WTC11 (cell line): Measurements from ENCODE around the gene CFAP53. TPM values are rescaled to one million over a fixed set of nuclear protein-coding genes. Genes with fewer than 3 reads are reported as not detected.

Source experiments
- ATAC-seq: fragments of 200-7000 bp; cut with Tn5 transposase; 2 replicates; pipeline ENCODE4 v1.10.0; 2021; ENCODE audit warnings: mild to moderate bottlenecking, moderate library complexity
- CTCF ChIA-PET: fragments of 300-600 bp; sonication (Branson Sonifier 250); formaldehyde crosslinking; loops from one replicate; lab custom pipeline; 2021; ENCODE audit warnings: antibody characterized with exemption; lab: Charles Lee
- POLR2A ChIA-PET: fragments of 350-600 bp; sonication (Branson Sonifier 250); formaldehyde crosslinking; loops from one replicate; lab custom pipeline; 2021; ENCODE audit warnings: antibody characterized with exemption; lab: Charles Lee
- DNase-seq: peaks from one replicate; pipeline ENCODE4 v3.0.0; 2021; ENCODE audit warnings: low spot score
- H3K27ac Mint-ChIP-seq: 2 replicates; pipeline ENCODE4 v1.8.0; 2021; ENCODE audit warnings: mixed read lengths
- H3K27me3 Mint-ChIP-seq: 2 replicates; pipeline ENCODE4 v1.8.0; 2021; ENCODE audit warnings: low read depth, mild to moderate bottlenecking, moderate library complexity, mixed read lengths
- H3K36me3 Mint-ChIP-seq: 2 replicates; pipeline ENCODE4 v1.8.0; 2021; ENCODE audit warnings: mixed read lengths
- H3K4me1 Mint-ChIP-seq: 2 replicates; pipeline ENCODE4 v1.8.0; 2022; ENCODE audit warnings: mixed read lengths
- H3K4me3 Mint-ChIP-seq: 2 replicates; pipeline ENCODE4 v1.8.0; 2021; ENCODE audit warnings: mild to moderate bottlenecking, moderate library complexity, mixed read lengths
- H3K9me3 Mint-ChIP-seq: 2 replicates; pipeline ENCODE4 v1.8.0; 2021; ENCODE audit warnings: mixed read lengths
- CREM ChIP-seq: sonication (generic); formaldehyde crosslinking; IDR thresholded peaks from 2 replicates; pipeline ENCODE4 v1.8.1; 2022; ENCODE audit warnings: mild to moderate bottlenecking, missing genetic modification reagents, moderate library complexity
- ETV6 ChIP-seq: sonication (generic); formaldehyde crosslinking; IDR thresholded peaks from 2 replicates; pipeline ENCODE4 v1.8.1; 2022; ENCODE audit warnings: mild to moderate bottlenecking, missing genetic modification reagents
- FOXP1 ChIP-seq: sonication (generic); formaldehyde crosslinking; IDR thresholded peaks from 2 replicates; pipeline ENCODE4 v1.8.0; 2022; ENCODE audit warnings: missing genetic modification reagents, mild to moderate bottlenecking, moderate library complexity, borderline replicate concordance
- NR2C2 ChIP-seq: sonication (generic); formaldehyde crosslinking; IDR thresholded peaks from 2 replicates; pipeline ENCODE4 v1.8.0; 2022; ENCODE audit warnings: mild to moderate bottlenecking, missing genetic modification reagents
- NR3C1 ChIP-seq: sonication (generic); formaldehyde crosslinking; conservative IDR thresholded peaks from 2 replicates; pipeline ENCODE4 v1.8.1; 2023; ENCODE audit warnings: low read depth, mild to moderate bottlenecking, missing genetic modification reagents
- RELA ChIP-seq: sonication (generic); formaldehyde crosslinking; IDR thresholded peaks from 2 replicates; pipeline ENCODE4 v1.8.1; 2022; ENCODE audit warnings: missing genetic modification reagents, mild to moderate bottlenecking, borderline replicate concordance
- TCF7 ChIP-seq: sonication (generic); formaldehyde crosslinking; IDR thresholded peaks from 2 replicates; pipeline ENCODE4 v1.8.0; 2022; ENCODE audit warnings: mild to moderate bottlenecking, low read depth, missing genetic modification reagents, moderate library complexity
- ZNF317 ChIP-seq: sonication (generic); formaldehyde crosslinking; IDR thresholded peaks from 2 replicates; pipeline ENCODE4 v1.8.1; 2023; ENCODE audit warnings: low read depth, mild to moderate bottlenecking, moderate library complexity, missing genetic modification reagents, borderline replicate concordance
- ZNF396 ChIP-seq: fragments of 250-450 bp; sonication (Bioruptor Pico); IDR thresholded peaks from 2 replicates; pipeline ENCODE4 v1.8.0; 2021; ENCODE audit warnings: mild to moderate bottlenecking, moderate library complexity, borderline replicate concordance
- ZNF423 ChIP-seq: fragments of 250-450 bp; sonication (Bioruptor Pico); IDR thresholded peaks from 2 replicates; pipeline ENCODE4 v2.1.2; 2022; ENCODE audit warnings: mild to moderate bottlenecking, moderate library complexity
- total RNA-seq: library from RNA; stranded (reverse); gene quantifications from 3 replicates; pipeline ENCODE4 v1.2.3, GENCODE V29; 2021
- TF ChIP-seq, protein P1 (sequence below): sonication (generic); formaldehyde crosslinking; IDR thresholded peaks from 2 replicates; pipeline ENCODE4 v1.8.0; 2023; ENCODE audit warnings: missing genetic modification reagents
- TF ChIP-seq, protein P2 (sequence below): fragments of 250-450 bp; sonication (Bioruptor Pico); IDR thresholded peaks from 2 replicates; pipeline ENCODE4 v1.9.0; 2021; ENCODE audit warnings: moderate library complexity, mild to moderate bottlenecking, inconsistent platforms, borderline replicate concordance
- TF ChIP-seq, protein P3 (sequence below): sonication (generic); formaldehyde crosslinking; IDR thresholded peaks from 2 replicates; pipeline ENCODE4 v1.8.1; 2023; ENCODE audit warnings: mild to moderate bottlenecking, moderate library complexity, missing genetic modification reagents
- TF ChIP-seq, protein P4 (sequence below): sonication (generic); formaldehyde crosslinking; IDR thresholded peaks from 2 replicates; pipeline ENCODE4 v1.8.1; 2022; ENCODE audit warnings: mild to moderate bottlenecking, moderate library complexity, missing genetic modification reagents
- TF ChIP-seq, protein P5 (sequence below): sonication (generic); formaldehyde crosslinking; IDR thresholded peaks from 2 replicates; pipeline ENCODE4 v1.8.1; 2023; ENCODE audit warnings: mild to moderate bottlenecking, missing genetic modification reagents, borderline replicate concordance
- TF ChIP-seq, protein P6 (sequence below): sonication (generic); formaldehyde crosslinking; IDR thresholded peaks from 2 replicates; pipeline ENCODE4 v1.8.0; 2022; ENCODE audit warnings: missing genetic modification reagents
- TF ChIP-seq, protein P7 (sequence below): sonication (generic); formaldehyde crosslinking; IDR thresholded peaks from 2 replicates; pipeline ENCODE4 v1.8.0; 2023; ENCODE audit warnings: mild to moderate bottlenecking, missing genetic modification reagents
- TF ChIP-seq, protein P8 (sequence below): sonication (generic); formaldehyde crosslinking; IDR thresholded peaks from 2 replicates; pipeline ENCODE4 v1.8.1; 2022; ENCODE audit warnings: low read depth, mild to moderate bottlenecking, moderate library complexity, missing genetic modification reagents, borderline replicate concordance
- TF ChIP-seq, protein P9 (sequence below): fragments of 250-450 bp; sonication (Bioruptor Pico); conservative IDR thresholded peaks from 2 replicates; pipeline ENCODE4 v1.9.0; 2021; ENCODE audit warnings: mild to moderate bottlenecking

Gene CFAP53
- total RNA-seq, 1 experiment from 2014 or later: 0.26 TPM

DNA sequence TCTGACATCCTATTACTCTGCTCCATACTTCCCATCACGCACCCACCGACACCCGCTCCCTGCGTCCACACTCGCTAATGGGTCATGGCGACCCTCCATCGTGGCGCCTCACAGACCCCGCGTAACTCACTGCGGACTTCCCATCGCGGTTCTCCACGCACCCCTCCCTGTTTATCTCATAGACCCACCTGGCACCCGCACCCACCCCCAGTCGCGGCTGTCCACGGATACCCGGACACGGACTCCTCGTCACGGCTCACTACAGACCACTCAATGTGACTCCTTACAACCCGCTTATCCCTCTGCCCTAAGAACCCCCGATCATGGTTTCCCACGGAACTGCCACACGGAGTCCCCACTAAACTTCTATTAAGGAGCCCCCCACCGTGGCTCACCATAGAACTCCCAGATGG lies 20.7 kb upstream of the CFAP53 start:
- H3K27ac Mint-ChIP-seq: peak overlapping the region; percentile 87
- ATAC-seq (no peak), DNase-seq (no peak)
- CTCF ChIA-PET: no interaction called here
- peaks cover 37% of the 10 kb centered on the region for H3K36me3 Mint-ChIP-seq
- peaks cover 14% of the 10 kb centered on the region for H3K4me1 Mint-ChIP-seq
- no peaks in the 10 kb centered on the region for H3K9me3 Mint-ChIP-seq
- no peaks in the 10 kb centered on the region for H3K27me3 Mint-ChIP-seq
- POLR2A ChIA-PET: no interaction called here
- H3K4me3 Mint-ChIP-seq: peak overlapping the region; percentile 98
- TF ChIP-seq, protein P1, sequence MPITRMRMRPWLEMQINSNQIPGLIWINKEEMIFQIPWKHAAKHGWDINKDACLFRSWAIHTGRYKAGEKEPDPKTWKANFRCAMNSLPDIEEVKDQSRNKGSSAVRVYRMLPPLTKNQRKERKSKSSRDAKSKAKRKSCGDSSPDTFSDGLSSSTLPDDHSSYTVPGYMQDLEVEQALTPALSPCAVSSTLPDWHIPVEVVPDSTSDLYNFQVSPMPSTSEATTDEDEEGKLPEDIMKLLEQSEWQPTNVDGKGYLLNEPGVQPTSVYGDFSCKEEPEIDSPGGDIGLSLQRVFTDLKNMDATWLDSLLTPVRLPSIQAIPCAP: no peak
- TF ChIP-seq ETV6 (CRISPR knock-in tag) (no peak), TCF7 (CRISPR knock-in tag) (no peak), RELA (CRISPR knock-in tag) (no peak), ZNF396 (CRISPR knock-in tag) (no peak), NR3C1 (CRISPR knock-in tag) (no peak), ZNF423 (no peak), ZNF317 (CRISPR knock-in tag) (no peak), FOXP1 (no peak), NR2C2 (CRISPR knock-in tag) (no peak), CREM (CRISPR knock-in tag) (no peak)
- TF ChIP-seq, protein P2, sequence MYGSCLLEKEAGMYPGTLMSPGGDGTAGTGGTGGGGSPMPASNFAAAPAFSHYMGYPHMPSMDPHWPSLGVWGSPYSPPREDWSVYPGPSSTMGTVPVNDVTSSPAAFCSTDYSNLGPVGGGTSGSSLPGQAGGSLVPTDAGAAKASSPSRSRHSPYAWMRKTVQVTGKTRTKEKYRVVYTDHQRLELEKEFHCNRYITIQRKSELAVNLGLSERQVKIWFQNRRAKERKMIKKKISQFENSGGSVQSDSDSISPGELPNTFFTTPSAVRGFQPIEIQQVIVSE (CRISPR knock-in tag): no peak
- TF ChIP-seq, protein P3, sequence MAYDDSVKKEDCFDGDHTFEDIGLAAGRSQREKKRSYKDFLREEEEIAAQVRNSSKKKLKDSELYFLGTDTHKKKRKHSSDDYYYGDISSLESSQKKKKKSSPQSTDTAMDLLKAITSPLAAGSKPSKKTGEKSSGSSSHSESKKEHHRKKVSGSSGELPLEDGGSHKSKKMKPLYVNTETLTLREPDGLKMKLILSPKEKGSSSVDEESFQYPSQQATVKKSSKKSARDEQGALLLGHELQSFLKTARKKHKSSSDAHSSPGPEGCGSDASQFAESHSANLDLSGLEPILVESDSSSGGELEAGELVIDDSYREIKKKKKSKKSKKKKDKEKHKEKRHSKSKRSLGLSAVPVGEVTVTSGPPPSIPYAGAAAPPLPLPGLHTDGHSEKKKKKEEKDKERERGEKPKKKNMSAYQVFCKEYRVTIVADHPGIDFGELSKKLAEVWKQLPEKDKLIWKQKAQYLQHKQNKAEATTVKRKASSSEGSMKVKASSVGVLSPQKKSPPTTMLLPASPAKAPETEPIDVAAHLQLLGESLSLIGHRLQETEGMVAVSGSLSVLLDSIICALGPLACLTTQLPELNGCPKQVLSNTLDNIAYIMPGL (CRISPR knock-in tag): no peak
- TF ChIP-seq, protein P4, sequence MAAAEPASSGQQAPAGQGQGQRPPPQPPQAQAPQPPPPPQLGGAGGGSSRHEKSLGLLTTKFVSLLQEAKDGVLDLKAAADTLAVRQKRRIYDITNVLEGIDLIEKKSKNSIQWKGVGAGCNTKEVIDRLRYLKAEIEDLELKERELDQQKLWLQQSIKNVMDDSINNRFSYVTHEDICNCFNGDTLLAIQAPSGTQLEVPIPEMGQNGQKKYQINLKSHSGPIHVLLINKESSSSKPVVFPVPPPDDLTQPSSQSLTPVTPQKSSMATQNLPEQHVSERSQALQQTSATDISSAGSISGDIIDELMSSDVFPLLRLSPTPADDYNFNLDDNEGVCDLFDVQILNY (CRISPR knock-in tag): no peak
- TF ChIP-seq, protein P5, sequence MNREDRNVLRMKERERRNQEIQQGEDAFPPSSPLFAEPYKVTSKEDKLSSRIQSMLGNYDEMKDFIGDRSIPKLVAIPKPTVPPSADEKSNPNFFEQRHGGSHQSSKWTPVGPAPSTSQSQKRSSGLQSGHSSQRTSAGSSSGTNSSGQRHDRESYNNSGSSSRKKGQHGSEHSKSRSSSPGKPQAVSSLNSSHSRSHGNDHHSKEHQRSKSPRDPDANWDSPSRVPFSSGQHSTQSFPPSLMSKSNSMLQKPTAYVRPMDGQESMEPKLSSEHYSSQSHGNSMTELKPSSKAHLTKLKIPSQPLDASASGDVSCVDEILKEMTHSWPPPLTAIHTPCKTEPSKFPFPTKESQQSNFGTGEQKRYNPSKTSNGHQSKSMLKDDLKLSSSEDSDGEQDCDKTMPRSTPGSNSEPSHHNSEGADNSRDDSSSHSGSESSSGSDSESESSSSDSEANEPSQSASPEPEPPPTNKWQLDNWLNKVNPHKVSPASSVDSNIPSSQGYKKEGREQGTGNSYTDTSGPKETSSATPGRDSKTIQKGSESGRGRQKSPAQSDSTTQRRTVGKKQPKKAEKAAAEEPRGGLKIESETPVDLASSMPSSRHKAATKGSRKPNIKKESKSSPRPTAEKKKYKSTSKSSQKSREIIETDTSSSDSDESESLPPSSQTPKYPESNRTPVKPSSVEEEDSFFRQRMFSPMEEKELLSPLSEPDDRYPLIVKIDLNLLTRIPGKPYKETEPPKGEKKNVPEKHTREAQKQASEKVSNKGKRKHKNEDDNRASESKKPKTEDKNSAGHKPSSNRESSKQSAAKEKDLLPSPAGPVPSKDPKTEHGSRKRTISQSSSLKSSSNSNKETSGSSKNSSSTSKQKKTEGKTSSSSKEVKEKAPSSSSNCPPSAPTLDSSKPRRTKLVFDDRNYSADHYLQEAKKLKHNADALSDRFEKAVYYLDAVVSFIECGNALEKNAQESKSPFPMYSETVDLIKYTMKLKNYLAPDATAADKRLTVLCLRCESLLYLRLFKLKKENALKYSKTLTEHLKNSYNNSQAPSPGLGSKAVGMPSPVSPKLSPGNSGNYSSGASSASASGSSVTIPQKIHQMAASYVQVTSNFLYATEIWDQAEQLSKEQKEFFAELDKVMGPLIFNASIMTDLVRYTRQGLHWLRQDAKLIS (CRISPR knock-in tag): no peak
- TF ChIP-seq, protein P6, sequence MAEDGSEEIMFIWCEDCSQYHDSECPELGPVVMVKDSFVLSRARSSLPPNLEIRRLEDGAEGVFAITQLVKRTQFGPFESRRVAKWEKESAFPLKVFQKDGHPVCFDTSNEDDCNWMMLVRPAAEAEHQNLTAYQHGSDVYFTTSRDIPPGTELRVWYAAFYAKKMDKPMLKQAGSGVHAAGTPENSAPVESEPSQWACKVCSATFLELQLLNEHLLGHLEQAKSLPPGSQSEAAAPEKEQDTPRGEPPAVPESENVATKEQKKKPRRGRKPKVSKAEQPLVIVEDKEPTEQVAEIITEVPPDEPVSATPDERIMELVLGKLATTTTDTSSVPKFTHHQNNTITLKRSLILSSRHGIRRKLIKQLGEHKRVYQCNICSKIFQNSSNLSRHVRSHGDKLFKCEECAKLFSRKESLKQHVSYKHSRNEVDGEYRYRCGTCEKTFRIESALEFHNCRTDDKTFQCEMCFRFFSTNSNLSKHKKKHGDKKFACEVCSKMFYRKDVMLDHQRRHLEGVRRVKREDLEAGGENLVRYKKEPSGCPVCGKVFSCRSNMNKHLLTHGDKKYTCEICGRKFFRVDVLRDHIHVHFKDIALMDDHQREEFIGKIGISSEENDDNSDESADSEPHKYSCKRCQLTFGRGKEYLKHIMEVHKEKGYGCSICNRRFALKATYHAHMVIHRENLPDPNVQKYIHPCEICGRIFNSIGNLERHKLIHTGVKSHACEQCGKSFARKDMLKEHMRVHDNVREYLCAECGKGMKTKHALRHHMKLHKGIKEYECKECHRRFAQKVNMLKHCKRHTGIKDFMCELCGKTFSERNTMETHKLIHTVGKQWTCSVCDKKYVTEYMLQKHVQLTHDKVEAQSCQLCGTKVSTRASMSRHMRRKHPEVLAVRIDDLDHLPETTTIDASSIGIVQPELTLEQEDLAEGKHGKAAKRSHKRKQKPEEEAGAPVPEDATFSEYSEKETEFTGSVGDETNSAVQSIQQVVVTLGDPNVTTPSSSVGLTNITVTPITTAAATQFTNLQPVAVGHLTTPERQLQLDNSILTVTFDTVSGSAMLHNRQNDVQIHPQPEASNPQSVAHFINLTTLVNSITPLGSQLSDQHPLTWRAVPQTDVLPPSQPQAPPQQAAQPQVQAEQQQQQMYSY: no peak
- TF ChIP-seq, protein P7, sequence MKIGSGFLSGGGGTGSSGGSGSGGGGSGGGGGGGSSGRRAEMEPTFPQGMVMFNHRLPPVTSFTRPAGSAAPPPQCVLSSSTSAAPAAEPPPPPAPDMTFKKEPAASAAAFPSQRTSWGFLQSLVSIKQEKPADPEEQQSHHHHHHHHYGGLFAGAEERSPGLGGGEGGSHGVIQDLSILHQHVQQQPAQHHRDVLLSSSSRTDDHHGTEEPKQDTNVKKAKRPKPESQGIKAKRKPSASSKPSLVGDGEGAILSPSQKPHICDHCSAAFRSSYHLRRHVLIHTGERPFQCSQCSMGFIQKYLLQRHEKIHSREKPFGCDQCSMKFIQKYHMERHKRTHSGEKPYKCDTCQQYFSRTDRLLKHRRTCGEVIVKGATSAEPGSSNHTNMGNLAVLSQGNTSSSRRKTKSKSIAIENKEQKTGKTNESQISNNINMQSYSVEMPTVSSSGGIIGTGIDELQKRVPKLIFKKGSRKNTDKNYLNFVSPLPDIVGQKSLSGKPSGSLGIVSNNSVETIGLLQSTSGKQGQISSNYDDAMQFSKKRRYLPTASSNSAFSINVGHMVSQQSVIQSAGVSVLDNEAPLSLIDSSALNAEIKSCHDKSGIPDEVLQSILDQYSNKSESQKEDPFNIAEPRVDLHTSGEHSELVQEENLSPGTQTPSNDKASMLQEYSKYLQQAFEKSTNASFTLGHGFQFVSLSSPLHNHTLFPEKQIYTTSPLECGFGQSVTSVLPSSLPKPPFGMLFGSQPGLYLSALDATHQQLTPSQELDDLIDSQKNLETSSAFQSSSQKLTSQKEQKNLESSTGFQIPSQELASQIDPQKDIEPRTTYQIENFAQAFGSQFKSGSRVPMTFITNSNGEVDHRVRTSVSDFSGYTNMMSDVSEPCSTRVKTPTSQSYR (CRISPR knock-in tag): no peak
- TF ChIP-seq, protein P8, sequence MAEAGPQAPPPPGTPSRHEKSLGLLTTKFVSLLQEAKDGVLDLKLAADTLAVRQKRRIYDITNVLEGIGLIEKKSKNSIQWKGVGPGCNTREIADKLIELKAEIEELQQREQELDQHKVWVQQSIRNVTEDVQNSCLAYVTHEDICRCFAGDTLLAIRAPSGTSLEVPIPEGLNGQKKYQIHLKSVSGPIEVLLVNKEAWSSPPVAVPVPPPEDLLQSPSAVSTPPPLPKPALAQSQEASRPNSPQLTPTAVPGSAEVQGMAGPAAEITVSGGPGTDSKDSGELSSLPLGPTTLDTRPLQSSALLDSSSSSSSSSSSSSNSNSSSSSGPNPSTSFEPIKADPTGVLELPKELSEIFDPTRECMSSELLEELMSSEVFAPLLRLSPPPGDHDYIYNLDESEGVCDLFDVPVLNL (CRISPR knock-in tag): no peak
- TF ChIP-seq, protein P9, sequence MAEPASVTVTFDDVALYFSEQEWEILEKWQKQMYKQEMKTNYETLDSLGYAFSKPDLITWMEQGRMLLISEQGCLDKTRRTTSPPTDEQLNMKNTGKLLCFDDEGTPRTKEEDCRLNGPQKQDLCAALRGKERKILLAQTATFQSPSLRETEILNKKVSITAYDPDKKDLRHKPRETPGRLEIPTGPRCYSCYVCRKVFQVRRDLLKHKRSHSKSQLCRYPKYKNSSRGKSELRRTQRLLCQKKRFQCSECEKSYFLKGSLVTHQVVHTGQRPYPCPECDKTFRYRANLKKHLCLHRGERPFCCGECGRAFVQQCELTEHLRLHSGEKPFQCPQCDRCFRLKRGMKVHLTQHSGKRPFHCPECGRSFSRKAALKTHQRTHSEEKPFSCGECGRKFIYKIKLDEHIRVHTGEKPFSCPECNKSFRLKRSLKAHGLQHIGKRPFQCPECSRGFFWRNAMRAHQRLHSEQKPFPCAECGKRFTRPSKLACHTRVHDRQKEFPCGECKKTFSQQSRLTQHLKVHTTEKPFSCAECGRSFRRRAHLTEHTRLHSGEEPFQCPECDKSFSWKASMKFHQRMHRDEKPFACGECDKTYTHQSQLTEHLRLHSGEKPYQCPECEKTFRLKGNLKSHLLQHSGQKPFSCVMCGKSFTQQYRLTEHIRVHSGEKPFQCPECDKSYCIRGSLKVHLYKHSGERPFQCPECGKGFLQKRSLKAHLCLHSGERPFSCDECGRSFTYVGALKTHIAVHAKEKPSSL: no peak
